ENCODE results near the gene FTH1. TPM values are rescaled to one million over a fixed set of nuclear protein-coding genes. Genes with fewer than 3 reads are reported as not detected.

The FTH1 gene
- total RNA-seq, 4 donors from 2014 or later, result 1,945 to 2,292 (median 2,070) TPM

DNA sequence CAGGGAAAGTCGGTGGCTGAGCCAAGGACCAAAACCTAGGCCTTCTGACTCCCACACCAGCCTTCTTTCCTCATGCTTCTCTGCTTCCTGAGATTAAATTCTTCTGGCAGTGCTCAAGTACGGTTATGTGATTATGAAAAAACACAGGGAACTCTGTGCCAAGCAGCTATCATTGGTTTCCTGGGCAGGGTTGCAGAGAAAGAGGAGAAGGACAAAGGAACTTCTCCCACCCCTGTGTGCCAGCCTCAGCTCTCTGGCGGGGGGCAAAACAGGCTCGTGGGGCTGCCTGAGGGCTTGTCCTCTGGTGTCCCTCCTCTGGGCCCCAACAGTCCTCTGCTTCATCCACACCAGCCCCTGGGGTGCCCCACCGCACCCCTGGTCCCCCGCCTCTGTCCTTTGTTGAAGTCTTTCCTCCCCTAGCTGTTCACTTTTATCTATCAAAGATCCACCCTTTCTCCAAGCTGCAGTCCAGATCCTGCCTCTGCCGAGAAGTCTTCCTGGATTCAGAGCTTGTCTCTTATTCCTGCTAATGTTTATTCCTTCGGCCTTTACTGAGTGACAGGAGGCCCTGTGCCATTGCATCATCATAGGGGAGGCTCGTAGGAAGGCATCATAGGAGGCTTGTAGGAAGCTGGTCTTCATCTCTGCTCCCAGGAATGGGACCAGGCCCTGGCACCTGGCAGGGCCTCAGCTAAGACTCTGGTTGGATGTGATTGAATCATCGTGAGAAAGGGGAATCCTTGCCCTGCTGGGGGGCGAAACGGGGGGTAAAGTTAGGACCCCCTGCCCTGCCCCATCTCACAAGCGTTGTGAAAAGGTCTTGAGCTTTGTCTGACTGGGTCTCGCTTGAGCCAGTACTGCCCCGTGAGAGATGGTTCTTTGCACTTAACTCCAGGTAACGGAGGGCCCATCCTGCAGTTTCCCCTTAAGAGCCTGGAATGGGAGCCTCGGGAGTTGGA is 11.5 kb upstream of the FTH1 start:
- 57% methylated on average over 7 of the region's 17 CpGs; no CpG with 5 or more reads in 1 of the 2 donors for WGBS, 2 donors (ENCODE audit: low coverage in 1 of 2)
- Histone ChIP-seq H3K36me3 (no peaks in the 10 kb centered on the region), H3K27ac (peak overlapping the region in 3 of 4 donors; percentile 68 to 76 (median 71)), H3K4me3 (no peak overlapping the region), H3K4me1 (peaks cover 5 to 55% (median 24%) of the 10 kb centered on the region in 3 donors), H3K9me3 (no peaks in the 10 kb centered on the region), H3K27me3 (no peaks in the 10 kb centered on the region)
- peak; percentile 71 for ATAC-seq
- TF ChIP-seq POLR2A (IDR thresholded peaks at IDR 0.05) (no peak), POLR2AphosphoS5 (IDR thresholded peaks at IDR 0.05) (peak; percentile 14)
- TF ChIP-seq, protein P1, sequence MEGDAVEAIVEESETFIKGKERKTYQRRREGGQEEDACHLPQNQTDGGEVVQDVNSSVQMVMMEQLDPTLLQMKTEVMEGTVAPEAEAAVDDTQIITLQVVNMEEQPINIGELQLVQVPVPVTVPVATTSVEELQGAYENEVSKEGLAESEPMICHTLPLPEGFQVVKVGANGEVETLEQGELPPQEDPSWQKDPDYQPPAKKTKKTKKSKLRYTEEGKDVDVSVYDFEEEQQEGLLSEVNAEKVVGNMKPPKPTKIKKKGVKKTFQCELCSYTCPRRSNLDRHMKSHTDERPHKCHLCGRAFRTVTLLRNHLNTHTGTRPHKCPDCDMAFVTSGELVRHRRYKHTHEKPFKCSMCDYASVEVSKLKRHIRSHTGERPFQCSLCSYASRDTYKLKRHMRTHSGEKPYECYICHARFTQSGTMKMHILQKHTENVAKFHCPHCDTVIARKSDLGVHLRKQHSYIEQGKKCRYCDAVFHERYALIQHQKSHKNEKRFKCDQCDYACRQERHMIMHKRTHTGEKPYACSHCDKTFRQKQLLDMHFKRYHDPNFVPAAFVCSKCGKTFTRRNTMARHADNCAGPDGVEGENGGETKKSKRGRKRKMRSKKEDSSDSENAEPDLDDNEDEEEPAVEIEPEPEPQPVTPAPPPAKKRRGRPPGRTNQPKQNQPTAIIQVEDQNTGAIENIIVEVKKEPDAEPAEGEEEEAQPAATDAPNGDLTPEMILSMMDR (IDR thresholded peaks at IDR 0.05), result no peak

GRCh38 chr11:61976813-61977475 is 9.5 kb upstream of the FTH1 start:
- Histone ChIP-seq H3K9me3 (no peaks in the 10 kb centered on the region), H3K4me1 (peaks cover 20 to 75% (median 43%) of the 10 kb centered on the region in 3 donors), H3K27me3 (no peaks in the 10 kb centered on the region), H3K4me3 (no peak overlapping the region), H3K36me3 (no peaks in the 10 kb centered on the region), H3K27ac (peak overlapping the region in 1 of 4 donors; percentile 99)
- WGBS, 2 donors (ENCODE audit: low coverage in 1 of 2), result 40 to 71% methylated on average over 1 to 6 of the region's 7 CpGs
- ATAC-seq, result no peak
- TF ChIP-seq POLR2AphosphoS5 (IDR thresholded peaks at IDR 0.05) (no peak), EP300 (IDR thresholded peaks at IDR 0.05) (no peak)

GRCh38 chr11:61976420-61976800 is 9.0 kb upstream of the FTH1 start:
- no peak overlapping the region for H3K4me3 ChIP-seq
- H3K27me3 ChIP-seq, result no peaks in the 10 kb centered on the region
- no peaks in the 10 kb centered on the region for H3K36me3 ChIP-seq
- no peak for TF ChIP-seq EP300 (IDR thresholded peaks at IDR 0.05)
- no peak for TF ChIP-seq POLR2A (IDR thresholded peaks at IDR 0.05)
- TF ChIP-seq, protein P1 (IDR thresholded peaks at IDR 0.05), result no peak
- no peak for TF ChIP-seq POLR2AphosphoS5 (IDR thresholded peaks at IDR 0.05)
- H3K9me3 ChIP-seq, result no peaks in the 10 kb centered on the region
- H3K27ac ChIP-seq, result peak overlapping the region in 2 of 4 donors; percentile 99
- WGBS, 2 donors (ENCODE audit: low coverage in 1 of 2), result 96% methylated on average over 4 of the region's 8 CpGs; no CpG with 5 or more reads in 1 of the 2 donors
- H3K4me1 ChIP-seq, result peaks cover 20 to 81% (median 49%) of the 10 kb centered on the region in 3 donors
- no peak for ATAC-seq

DNA sequence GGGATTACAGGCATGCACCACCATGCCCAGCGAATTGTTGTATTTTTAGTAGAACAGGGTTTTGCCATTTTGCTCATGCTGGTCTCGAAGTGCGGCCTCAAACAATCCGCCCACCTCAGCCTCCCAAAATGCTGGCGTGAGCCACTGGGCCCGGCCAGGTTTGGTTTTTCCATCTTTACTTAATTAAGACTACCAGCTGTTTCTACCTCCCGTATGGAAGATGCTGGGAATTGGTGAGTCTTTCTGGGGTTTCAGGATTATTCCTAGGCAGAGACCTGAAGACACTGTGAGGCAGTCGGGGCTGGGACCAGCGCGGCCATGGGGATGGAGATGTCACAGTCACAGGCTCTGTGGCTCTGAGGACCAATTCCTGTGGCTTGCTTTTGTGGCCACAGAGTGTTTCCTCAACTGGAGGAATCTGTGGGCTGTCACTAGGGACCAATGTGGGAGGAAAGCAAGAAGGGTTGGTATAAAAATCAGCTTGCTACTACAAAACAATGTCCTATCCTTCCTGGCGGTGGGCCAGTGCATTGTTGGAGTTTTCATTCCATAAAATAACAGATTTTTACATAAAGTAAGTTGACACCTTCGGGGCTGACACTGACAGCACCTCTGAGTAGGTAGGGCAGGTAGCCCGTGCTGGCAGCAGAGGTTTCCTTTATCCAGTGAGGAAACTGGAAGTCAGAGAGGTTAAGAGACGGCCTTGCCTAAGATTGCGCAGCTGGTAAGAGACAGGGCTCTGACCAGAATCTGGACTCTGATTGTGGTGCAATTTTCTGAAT is 8.4 kb upstream of the FTH1 start:
- WGBS, 2 donors (ENCODE audit: low coverage in 1 of 2), result 74 to 84% methylated on average over 4 to 8 of the region's 15 CpGs
- H3K9me3 ChIP-seq, result no peaks in the 10 kb centered on the region
- H3K4me1 ChIP-seq, result peaks cover 23 to 87% (median 54%) of the 10 kb centered on the region in 3 donors
- no peak overlapping the region for H3K4me3 ChIP-seq
- peak overlapping the region in 3 of 4 donors; percentile 91 to 99 (median 99) for H3K27ac ChIP-seq
- ATAC-seq, result no peak
- no peak for TF ChIP-seq POLR2A (IDR thresholded peaks at IDR 0.05)
- TF ChIP-seq, protein P1 (IDR thresholded peaks at IDR 0.05), result no peak
- no peak for TF ChIP-seq POLR2AphosphoS5 (IDR thresholded peaks at IDR 0.05)
- no peak for TF ChIP-seq EP300 (IDR thresholded peaks at IDR 0.05)
- no peaks in the 10 kb centered on the region for H3K36me3 ChIP-seq
- H3K27me3 ChIP-seq, result no peaks in the 10 kb centered on the region
